Activated CD8-positive, alpha-beta memory T cell treated with anti-CD3 and anti-CD28 coated beads, Interleukin-2, amount 50 U/mL, for 24 hours (primary cell): ENCODE results near the gene DHRS13.
A peak's percentile ranks its signal among the peaks of the same experiment; 100 is the strongest.

ENCODE experiments used
- DNase-seq: peaks from one replicate; pipeline ENCODE4 v3.0.0-alpha.2; 2020; ENCODE audit errors: extremely low read depth

The DHRS13 gene

GRCh38 chr17:28902819-28903545 lies at the start of gene DHRS13:
Gene DHRS13, minus strand, starts transcription at chr17:28903079. Its CDS starts 135 bp downstream, at chr17:28902944.
- DNase-seq: peak; percentile 58

DNA sequence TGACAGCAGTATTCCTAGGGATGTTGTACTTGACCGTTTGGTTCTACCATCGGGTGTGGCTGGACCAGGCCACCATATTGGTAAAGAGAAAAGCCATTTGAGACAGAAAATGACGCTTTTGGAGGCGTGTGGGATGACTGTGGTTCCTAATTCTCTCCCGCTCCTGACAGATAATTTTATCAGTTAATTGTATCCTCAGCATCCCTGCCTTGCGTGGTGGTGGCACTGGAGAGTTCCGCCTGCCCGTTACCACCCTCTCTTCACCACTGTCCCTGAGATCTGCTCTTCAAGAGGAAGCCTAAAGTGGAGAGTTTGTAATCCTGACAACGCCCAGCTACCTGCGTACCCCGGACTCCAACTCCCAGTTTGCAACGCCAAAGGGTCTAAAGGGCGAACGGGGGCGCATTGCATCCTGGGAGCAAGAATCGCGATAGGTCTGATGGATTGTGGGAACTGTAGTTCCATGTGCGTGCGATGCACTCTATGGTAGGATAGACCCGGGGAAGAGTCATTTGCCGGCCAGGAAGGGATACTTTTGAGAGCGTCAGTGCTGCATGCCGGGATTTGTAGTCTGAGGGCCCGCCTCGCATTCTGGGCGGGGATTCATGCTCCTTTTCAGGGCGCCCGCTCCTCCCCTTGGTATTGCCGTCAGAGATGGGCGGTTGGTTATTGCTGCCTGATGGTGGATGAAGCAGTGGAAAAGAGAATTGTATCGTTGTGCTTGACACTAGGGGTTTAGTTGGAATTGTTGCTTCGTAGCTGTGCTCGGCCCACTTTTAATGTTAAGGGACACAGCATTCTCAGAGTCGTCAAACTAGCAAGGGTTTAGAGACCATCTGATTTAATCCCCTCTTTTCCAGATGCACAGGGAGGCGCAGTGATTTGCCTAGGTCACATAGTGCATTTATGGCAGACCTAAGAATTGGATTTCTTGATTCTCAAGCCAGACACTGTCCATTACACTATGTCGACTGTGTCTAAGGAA lies 49.4 kb upstream of the DHRS13 start:
- peak; percentile 90 for DNase-seq

DNA sequence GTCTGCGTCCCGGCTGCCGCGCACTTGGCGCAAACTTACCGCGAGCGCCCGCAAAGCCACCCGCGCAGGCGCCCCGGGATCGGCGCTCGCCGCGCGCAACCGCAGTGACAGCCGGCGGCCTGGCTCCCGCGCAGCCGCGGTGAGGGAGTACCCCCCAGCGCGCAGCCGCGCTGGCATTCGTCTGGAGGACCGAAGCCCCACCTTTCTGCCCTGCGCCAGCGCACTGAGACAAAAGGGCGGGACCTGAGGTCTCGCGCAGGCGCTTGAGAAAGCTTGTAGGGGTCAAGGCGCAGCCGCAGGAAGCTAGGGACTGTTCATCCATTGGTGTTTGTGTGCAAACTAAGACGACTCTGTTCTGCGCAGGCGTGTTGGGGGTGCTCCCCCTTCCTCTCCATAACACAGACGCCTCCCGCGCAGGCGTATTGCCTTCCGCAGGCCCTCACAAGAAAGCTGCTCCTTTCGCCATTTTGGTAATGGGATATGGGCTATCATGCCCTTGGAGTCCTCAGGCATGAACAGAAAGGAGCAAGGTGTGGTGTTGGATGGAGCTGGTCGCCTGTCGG lies 48.6 kb upstream of the DHRS13 start, which contains the start of gene PHF12:
Gene PHF12, minus strand, starts transcription at position 91 of the 563 bp plus-strand sequence. CDS start 558 bp downstream, outside the sequence.
- peak; percentile 100 for DNase-seq

DNA sequence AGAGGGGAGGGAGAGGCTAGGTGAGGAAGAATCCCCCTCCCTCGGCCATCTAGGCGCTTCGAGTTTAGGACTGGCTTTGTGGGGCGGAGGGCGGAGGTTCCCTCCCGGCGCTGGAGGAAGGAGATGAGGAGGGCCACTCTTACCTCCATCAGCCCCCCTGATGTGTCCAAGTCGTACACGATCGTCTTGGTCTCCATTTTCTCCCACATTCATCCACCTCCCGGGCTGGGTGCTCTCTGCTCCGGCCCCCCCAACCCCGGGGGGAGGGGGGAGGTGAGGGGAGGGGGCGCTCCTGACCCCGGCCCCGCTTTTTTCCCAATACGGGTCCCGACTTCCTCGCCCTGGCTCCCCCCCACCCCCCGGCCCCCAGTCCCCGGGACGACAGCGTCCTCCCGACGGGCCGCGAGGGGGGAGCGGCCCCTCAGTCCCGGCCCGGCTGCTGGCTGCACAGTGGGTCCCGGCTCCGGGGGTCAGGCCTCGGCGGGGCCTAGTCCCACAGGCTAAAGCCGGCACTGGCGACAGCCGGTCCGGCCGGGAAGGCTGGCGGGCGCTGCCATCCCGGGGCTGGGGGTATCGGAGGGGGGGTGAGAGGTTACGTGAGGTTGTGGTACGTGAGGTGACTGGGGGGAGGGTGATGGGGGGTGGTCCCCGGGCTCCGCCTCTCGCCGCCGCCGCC lies 48.0 kb upstream of the DHRS13 start:
- DNase-seq: no peak

DNA sequence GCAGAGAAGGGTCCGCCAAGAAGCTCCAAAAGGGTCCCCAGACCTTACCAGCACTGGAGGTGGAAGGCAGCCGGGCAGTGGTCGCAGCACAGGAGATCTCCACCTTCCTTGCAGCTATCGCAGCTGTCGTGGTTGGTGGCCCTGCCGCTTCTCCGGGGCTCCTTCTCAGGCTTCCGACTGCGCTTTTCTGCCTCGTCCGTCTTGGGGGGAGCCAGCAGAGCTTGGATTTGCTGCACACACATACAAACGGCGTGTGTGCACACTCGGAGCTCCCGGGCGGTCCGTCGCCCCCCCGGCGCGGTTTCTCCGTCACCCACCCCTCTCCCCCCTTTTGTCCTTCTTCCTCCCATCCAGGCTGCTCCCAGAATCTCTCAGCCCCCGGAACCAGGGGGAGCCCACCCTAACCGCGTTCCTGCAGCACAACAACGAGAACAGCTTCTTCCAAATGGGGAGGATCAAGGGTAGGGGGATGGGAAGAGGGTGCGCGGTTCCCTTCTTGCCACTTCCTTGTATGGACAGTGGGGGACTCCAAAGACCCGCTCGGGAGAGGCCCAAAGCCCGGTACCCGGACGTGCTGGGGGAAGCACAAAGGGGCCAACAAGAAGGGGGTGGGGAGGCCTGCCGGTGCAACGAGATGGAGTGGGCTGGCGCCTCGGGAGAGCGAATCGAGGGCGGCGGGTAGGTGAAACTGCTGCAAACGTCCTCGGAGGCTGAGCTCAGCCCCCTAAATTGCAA lies 47.3 kb upstream of the DHRS13 start:
- no peak for DNase-seq

- peak; percentile 32 for DNase-seq
Observed at GRCh38 chr17:28949185-28950016, 46.5 kb upstream of the DHRS13 start.

DNA sequence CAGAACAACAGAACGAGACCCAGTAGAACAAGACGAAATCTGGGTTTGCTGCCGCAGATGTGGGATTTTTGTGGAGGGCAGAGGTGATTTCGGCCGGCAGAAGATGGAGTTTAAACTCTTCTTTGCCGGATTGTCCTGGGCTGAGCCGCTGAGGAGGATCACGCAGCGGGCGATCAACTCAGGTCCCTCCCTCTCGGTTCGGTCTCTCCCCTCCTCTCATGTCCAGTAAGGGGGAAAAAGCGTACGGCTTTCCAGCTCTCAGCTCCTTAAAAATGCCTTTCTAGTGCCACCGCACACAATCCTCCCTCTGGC lies 46.0 kb upstream of the DHRS13 start:
- DNase-seq: no peak

GRCh38 chr17:28948342-28948741 lies 45.5 kb upstream of the DHRS13 start:
- DNase-seq: no peak

- DNase-seq: no peak
Observed at GRCh38 chr17:28947639-28948038, 44.8 kb upstream of the DHRS13 start.

GRCh38 chr17:28946239-28946638 lies 43.4 kb upstream of the DHRS13 start:
- DNase-seq: no peak

GRCh38 chr17:28944862-28945741 lies 42.2 kb upstream of the DHRS13 start:
- DNase-seq: no peak

DNA sequence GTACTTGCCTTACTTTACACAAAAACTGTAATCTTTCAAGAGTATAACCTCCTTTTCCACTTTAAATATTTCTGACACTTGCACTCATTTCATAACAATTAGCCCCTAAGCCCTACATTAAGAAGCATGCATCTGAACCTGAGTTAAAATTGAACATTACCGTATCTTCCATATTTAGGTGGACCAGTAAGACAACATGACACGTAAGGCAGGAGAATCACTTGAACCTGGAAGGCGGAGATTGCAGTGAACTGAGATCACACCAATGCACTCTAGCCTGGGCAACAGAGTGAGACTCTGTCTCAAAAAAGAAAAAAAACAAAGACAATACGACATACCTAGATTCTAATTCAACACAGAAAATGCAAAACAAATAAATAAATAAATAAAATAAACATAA lies 41.5 kb upstream of the DHRS13 start:
- DNase-seq: no peak

DNA sequence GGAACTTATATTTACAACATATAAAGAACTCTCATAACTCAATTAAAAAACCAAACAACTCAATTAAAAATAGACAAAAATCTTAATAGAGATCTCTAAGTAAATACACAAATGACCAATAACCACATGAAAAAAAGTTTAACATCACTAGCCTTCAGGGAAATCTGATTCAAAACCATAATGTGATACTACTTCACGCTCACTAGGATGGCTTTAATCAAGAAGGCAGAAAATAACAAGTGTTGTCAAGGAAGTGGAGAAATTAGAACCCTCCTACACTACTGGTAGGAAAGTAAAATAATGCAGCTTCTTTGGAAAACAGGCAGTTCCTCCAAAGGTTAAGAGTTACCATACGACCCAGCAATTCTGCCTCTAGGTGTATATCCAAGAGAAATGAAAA lies 40.0 kb upstream of the DHRS13 start:
- DNase-seq: no peak

DNA sequence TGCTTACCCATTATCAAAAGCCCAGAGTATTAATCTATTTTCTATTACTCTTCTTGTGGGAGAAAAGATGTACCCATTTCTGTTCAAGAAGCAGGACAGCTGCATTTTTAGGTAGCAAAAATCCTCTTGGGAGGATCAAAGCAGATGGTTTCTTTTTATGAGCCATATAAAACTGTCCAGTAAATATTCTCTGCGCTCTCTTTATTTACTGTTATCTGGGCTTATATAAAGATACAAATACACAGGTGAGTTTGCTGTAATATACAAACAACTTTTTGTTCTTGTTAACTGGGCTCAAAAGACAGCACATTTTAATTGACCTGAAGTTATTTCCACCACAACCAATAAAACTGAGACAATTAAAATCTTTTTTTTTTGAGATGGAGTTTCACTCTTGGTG lies 38.4 kb upstream of the DHRS13 start:
- no peak for DNase-seq

GRCh38 chr17:28940675-28941074 lies 37.8 kb upstream of the DHRS13 start:
- no peak for DNase-seq

DNA sequence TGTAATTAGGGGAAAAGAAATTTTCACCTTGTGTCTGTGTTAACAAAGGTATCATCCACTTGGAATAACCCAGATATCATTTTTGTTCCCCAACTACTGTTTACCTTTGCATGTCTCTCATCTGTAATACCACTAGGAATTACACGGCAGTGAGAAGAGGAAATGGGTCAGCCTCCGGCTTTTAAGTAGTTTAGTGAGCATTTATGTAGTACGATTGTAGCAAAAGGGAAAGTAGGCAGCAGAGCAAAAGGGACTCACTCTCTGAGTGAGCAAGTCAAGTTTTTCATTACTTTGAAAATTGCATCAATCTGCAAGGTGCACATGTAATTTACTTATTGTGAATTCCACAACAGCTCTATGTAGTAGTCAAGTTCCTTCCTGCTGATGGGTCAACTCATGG lies 37.3 kb upstream of the DHRS13 start:
- no peak for DNase-seq

GRCh38 chr17:28938552-28938951 lies 35.7 kb upstream of the DHRS13 start:
- no peak for DNase-seq

- DNase-seq: no peak
Observed at GRCh38 chr17:28937044-28937729, 34.3 kb upstream of the DHRS13 start.
